GM04503 (cell line): ENCODE results near the gene WDR38.

Experiments used
- DNase-seq: peaks from one replicate; pipeline ENCODE4 v3.0.0-alpha.2; 2012; ENCODE audit warnings: low read depth

The WDR38 gene

DNA sequence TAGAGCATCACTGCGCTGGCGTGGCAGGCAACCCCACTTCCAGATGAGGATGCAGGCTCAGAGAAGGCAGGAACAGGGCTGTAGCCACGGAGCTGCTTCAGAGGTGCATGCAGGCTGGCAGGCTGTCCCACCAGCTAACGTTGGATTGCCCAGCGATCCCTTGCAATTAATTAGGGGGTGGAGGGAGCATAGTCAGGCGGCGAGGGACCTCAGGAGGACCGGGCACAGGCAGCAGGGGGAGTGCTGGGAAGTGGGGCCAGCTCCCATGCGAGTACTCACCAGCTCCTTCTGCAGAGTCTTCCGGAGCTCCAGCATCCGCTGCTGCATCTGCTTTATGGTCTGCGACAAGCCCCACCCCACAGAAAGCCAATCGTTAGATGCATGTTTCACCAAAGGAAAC is 29.0 kb downstream of the WDR38 start:
- no peak for DNase-seq

DNA sequence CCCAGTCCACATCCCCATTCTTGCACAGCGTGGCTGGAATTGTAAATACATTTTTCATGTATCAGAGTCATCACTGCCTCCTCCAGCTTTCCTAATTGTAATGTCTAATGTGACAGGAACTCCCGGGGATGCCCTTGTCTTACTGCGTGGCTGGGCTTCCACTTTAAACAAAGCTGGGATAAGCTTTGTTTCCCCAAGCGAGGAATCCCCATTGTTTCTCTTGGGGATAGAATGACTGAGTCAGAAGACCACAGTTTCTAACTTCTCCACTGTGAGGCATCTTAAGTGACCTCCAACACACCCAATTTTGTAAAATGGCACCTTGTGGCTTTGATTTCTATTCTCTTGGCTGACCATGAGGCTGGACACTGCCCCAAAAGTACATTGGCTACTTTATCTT is 31.1 kb downstream of the WDR38 start:
- DNase-seq, result no peak

DNA sequence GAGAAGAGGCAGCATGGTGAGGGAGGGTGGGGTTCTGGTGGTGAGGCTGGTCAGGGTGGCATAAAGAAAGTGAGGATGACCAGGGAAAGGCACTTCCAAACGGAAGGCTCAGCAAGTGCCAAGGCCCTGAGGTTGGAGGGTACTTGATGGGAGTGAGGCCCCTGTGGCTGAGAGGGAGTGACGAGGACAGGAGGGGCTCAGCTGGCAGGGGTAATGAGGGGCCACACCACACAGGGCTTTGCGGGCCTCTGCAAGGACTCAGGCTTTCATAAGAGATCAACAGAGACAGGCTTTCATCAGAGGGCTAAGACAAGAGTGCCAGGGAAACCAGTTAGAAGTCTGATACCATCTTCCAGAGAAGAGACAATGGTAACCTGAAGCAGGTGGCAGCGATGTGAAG is 32.3 kb downstream of the WDR38 start:
- DNase-seq, result no peak

DNA sequence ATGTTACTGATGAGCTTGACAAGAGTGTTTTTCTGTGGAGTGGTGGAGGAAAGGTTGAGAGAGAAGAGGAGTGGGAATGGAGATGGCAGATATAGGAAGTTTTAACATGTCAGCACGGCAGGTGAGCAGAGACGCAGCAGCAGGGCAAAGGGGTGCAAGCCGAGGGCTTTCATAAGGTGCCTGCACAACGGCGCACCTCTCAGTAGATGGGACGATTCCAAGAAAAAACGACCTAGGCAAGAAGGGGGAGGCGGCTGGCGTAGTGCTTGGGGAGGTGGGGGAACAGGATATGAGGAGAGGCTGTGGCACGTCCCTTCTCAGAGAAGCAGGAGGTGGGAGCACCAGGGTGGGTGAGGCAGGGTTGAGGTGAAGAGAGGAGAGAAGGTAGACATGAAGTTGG is 33.2 kb downstream of the WDR38 start:
- no peak for DNase-seq

DNA sequence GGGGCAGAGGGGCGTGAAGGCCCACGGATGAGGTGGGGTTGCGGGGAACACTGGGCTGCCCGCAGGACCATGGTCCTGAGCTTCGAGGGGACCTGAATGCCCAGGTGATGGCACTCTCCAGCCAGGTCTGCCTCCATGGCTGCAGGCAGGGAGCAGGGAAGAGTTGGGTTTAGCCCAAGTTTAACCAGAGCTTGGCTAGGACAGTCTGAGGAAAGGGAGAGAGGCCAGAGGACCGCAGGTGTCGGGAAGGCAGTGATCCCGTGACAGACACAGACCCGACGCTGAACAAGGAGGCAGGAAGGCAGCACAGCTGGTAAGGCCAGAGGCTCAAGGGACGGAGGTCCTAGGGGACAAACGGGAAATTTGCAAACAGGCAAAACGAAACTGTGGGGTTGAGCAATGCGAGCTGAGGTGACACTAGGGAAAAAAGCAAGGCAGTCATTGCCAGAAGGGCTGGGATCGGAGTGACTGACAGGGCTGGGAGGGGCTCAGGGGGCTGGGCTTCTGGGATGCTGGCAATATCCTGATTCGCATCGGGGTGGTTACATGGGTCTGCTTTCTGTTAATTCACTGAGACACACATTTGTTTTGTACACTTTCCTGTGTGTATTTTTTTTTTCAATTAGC is 33.7 kb downstream of the WDR38 start:
- no peak for DNase-seq

DNA sequence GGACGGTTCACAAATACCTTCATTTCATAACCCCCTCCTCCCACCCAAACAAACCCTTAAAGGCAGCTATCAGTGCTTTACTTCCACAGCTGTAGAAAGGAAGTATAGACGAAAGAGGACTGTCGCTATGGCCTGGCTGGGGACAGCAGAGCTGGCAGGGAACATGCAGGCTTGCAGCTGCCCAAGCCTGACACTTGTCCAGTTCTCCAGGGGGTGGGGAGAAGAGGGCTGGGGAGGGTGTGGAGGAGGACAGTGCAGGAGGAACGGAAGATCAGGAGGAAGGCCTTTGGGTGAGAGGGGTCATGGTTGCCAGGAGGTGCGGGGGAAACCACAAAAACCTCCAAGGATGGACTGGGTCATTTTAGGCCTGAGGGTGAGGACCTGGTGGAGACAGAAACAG is 34.6 kb downstream of the WDR38 start:
- DNase-seq, result no peak

DNA sequence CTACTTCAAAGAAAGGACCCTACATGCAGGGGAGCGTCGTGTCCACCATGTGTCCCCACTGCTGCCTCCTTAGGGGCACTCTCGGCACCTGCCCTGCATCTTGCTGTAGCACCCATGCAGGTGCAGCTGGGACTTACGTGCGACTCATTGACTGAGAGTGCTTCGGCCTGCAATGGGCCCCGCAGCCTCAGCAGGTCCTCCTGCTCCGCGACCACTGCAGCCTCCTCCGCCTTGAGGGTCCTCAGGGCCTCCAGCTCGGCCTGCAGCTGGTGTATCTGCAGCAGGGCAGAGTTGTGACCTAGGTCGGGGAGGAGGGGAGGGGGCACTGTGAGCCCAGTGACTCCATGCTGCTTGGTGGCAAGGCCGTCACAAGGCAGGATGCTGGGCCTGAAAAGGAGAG is 35.7 kb downstream of the WDR38 start:
- no peak for DNase-seq

DNA sequence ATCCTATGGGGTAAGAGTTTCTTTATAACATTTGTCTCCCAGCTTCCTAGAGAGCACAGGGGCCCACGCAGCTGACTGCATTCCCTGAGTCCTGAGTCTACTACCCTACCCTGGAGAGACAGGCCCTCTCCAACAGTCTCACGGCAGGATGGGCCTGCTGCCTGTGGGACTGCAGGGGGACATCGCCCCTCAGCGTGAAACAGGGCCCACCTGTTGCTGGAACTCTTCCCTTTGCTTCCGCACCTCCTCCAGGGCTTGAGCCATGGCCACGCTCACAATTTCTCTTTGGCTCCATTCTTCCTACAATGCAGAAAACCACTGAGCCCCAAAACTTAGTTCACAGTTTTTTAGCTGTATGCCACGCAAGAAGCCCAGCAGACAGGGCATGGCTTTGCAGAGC is 36.9 kb downstream of the WDR38 start:
- DNase-seq, result no peak

DNA sequence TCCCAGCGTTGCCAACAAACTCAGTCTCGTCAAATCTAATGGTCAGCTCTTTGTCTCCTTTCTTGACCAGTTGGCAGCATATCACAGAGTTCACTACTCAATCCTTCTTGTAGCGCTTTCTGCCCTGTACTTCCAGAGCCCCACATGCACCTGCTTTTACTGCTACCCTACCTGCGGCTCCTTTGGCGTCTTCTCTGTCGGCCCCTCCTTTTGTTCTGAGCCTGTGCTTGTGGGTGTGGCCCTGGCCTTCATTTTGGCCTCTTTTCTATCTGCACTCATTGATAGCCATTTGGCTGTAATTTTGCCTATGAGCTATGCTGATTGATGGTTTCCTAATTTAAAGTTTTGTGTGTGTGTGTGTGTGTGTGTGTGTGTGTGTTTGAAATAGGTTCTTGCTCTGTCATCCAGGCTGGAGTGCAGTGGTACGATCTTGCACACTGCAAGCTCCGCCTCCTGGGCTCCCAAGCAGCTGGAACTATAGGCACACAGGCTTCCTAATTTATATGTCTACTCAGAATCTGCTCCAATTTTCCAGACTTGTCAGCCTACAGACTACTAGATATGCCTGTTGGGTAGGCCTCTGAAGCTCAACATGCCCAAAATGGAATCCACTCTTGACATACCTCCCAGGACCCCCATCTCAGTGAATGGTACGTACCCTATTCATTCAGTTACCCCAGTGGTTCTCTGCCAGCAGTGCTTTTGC is 40.9 kb downstream of the WDR38 start:
- DNase-seq, result no peak

DNA sequence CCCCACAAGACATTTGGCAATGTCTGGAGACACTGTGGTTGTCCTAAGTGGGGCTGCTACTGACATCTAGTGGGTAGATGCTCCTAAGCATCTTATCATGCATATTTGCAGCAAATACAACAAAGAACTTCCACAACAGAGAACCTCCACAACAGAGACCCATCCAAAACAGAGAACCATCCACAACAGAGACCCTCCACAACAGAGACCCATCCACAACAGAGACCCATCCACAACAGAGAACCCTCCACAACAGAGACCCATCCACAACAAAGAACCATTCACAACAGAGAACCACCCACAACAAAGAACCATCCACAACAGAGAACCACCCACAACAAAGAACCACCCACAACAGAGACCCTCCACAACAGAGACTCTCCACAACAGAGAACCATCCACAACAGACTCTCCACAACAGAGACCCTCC is 41.5 kb downstream of the WDR38 start:
- no peak for DNase-seq

DNA sequence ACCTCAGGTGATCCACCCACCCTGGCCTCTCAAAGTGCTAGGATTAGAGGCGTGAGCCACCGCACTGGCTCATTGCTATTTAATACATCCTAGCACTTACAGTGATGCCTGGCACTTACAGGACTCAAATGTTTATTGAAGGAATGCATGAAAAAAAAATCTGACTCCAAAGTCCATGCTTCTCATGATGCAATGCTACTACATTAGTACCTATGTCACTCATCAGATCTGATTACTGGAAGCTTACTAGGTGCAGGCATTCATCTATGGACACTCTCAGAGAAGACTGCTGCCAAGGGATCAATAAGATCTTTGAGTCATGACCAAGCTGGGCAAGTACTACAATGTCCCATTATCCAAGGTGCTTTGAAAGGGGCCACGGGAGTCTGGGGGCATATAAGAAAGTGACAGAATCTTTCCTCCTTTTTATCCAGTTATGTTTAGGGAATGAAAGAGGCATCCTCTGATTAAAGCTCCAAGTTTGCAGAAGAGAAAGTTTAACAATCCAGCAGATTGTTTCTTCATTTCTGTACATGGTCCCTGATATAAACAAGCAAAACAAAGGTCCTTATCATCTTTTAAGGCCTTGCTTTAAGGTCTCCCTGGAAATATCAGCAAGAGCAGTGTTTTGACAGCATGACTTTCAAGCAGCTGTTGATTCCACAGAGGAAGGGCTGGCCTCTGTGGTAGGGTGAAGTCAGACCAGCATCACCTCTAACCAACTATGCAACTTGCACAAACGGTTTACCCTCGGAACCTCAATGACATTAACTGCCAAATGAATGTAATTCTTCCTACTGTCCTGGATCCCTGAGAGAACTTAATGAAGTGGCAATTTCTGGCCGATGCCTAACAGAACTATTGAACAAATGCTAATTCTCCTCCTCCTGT is 44.6 kb downstream of the WDR38 start:
- DNase-seq, result no peak

DNA sequence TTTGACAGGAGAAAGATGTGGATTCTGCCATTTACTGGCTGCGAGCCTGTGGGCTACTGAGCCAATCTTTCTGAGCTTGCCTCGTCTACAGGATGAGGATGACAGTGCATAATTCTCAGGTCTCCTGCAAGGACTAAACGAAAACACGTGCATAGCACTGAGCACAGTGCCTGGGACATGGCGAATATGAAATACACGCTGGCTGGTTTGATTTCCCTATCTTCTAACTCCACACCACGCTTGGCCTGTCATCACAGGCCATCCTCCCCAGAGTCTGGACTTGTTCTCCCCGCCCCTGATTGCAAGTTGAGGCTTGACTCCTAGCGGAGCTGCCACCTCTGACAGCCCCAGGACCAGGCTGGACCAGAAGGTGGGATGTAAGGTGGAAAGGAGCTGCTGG is 46.6 kb downstream of the WDR38 start:
- no peak for DNase-seq

DNA sequence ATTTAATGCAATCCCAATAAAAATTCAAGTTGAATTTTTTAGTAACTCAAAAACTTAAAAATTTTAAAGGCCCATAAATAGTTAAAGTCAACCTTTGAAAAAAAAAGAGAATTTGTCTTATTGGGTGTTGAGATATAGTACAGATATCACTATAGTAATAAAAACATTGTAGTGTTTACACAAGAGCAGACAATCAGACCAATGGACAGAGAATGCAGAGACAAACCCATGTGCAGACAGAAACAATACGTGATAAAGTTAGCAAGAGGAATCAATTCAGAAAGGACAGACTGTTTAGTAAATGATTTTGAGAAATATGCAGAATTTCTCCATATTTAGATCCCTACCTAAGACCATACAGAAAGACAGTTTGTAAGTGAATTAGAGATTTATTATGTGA is 53.7 kb downstream of the WDR38 start:
- no peak for DNase-seq
